Heart left ventricle (tissue), 16 donors: ENCODE measurements around the gene LAMA5. TPM values are rescaled to one million over a fixed set of nuclear protein-coding genes. Genes with fewer than 3 reads are reported as not detected.

Experiments used
- ATAC-seq, 4 donors: fragments of 200-7000 bp; cut with Tn5 transposase; one replicate each; pipeline ENCODE4 v1.9.1; 2020 to 2022; ENCODE audit warnings: moderate library complexity in 4 of 4, mild to moderate bottlenecking in 3 of 4, moderate number of reproducible peaks in 1 of 4
- DNase-seq, 5 donors: peaks; one replicate each; pipeline ENCODE4 v3.0.0-alpha.2; 2020
- H3K27ac ChIP-seq, 12 donors: fragments of 200-600 bp; sonication (generic) in 4 of 12; one replicate each; pipeline versions ENCODE4 v1.5.0 to v1.8.0; 2016 to 2022; ENCODE audit warnings: mild to moderate bottlenecking in 2 of 12
- H3K27me3 ChIP-seq, 9 donors: fragments of 200-600 bp; sonication (generic) in 2 of 9; one replicate each; pipeline versions ENCODE4 v1.5.1 to v1.8.0; 2016 to 2022; ENCODE audit warnings: mild to moderate bottlenecking in 3 of 9
- H3K36me3 ChIP-seq, 9 donors: fragments of 200-600 bp; sonication (generic) in 2 of 9; one replicate each; pipeline versions ENCODE4 v1.5.0 to v1.8.0; 2018 to 2022; ENCODE audit warnings: mild to moderate bottlenecking in 2 of 9
- H3K4me1 ChIP-seq, 12 donors: fragments of 200-600 bp; sonication (generic) in 4 of 12; one replicate each; pipeline versions ENCODE4 v1.5.0 to v1.8.0; 2016 to 2022; ENCODE audit warnings: mild to moderate bottlenecking in 3 of 12
- H3K4me3 ChIP-seq, 12 donors: fragments of 200-600 bp; sonication (generic) in 4 of 12; one replicate each; pipeline versions ENCODE4 v1.5.0 to v1.8.0; 2017 to 2022; ENCODE audit warnings: mild to moderate bottlenecking in 9 of 12, moderate library complexity in 4 of 12
- H3K9me3 ChIP-seq, 12 donors: fragments of 200-600 bp; sonication (generic) in 4 of 12; one replicate each; pipeline versions ENCODE4 v1.5.0 to v1.8.0; 2016 to 2022; ENCODE audit warnings: mild to moderate bottlenecking in 1 of 12
- CTCF ChIP-seq, 12 donors: fragments of 200-600 bp; sonication (generic) in 4 of 12; IDR thresholded peaks; one replicate each; pipeline versions ENCODE4 v1.5.0 to v1.8.0; 2018 to 2022; ENCODE audit warnings: antibody characterized with exemption in 12 of 12, mild to moderate bottlenecking in 5 of 12
- POLR2A ChIP-seq, 2 donors: fragments of 450-650 bp; IDR thresholded peaks; one replicate each; pipeline ENCODE4 v1.6.1; 2017; ENCODE audit warnings: antibody characterized with exemption in 2 of 2, mild to moderate bottlenecking in 2 of 2, moderate library complexity in 2 of 2
- WGBS, 4 donors: extraction: QIAGEN DNeasy Blood & Tissue Kit in 2 of 4; methylation state at CpG; one replicate each; pipeline versions ENCODE4 v1.1.5 to v1.1.7; 2013 to 2018; 5-methylcytosine and 5-hydroxymethylcytosine counted together
- intact Hi-C, 10 donors: fragments of 100-400 bp; cut with DNase I; formaldehyde crosslinking; loops; one replicate each; pipeline versions ENCODE4 v1.11.1 to v1.14.2; 2022
- polyA plus RNA-seq, 2 donors: library from polyadenylated mRNA; stranded (reverse); fragments of 200-250 nt; gene quantifications; one replicate each; pipeline ENCODE4 v1.2.3, GENCODE V29; 2013
- total RNA-seq, 9 donors: library from RNA; depleted of rRNA in 2 of 9; stranded (reverse); fragments of >200 nt in 2 of 9; fragmentation: NEBNext Ultra II Directional in 3 of 9; extraction: Animal tissue kit (Norgen Biotek cat#: 25700) in 3 of 9; gene quantifications; one replicate each; pipeline versions ENCODE4 v1.1.0 to v1.2.4, GENCODE V29; 2016 to 2023
- donor health status: ischemic (EF 13 %, LVEDD 7.1; RV severe dilation, severe dysfunction).
- donor health status: healthy with polysubstance abuse.
- donor health status: DM: no; HTN: yes; CAD: no.
- donor health status: DM: no; HTN: no; CAD: no.
- donor health status: ischemic (EF 25% LVEDD 6.9; RV normal size, moderate dysfunction).
- donor health status: ischemic (EF 25% LVEDD 5.7; RV mildly dilated, moderate dysfunction).
- donor health status: healthy.
- donor health status: DM: yes; HTN: yes; CAD: no.
- donor health status: ischemic (EF 35%, LVEDD 5.7; RV mildly dilated, moderate dysfunction).
- donor health status: nonischemic (EF 11% LVEDD 7.7; RV severe dilation, severe dysfunction).
- donor health status: DM: yes; HTN: yes; CAD: no.
- donor health status: PGD.
- donor health status: ischemic (EF 29% LVEDD 5.4; RV normal size, mild dysfunction).
- donor health status: nonischemic (EF 23%, LVEDD 6.1; RV moderate dilation, normal function).

LAMA5 gene
- total and polyA plus RNA-seq, 11 donors: 57.4 to 128 (median 73.6) TPM

DNA sequence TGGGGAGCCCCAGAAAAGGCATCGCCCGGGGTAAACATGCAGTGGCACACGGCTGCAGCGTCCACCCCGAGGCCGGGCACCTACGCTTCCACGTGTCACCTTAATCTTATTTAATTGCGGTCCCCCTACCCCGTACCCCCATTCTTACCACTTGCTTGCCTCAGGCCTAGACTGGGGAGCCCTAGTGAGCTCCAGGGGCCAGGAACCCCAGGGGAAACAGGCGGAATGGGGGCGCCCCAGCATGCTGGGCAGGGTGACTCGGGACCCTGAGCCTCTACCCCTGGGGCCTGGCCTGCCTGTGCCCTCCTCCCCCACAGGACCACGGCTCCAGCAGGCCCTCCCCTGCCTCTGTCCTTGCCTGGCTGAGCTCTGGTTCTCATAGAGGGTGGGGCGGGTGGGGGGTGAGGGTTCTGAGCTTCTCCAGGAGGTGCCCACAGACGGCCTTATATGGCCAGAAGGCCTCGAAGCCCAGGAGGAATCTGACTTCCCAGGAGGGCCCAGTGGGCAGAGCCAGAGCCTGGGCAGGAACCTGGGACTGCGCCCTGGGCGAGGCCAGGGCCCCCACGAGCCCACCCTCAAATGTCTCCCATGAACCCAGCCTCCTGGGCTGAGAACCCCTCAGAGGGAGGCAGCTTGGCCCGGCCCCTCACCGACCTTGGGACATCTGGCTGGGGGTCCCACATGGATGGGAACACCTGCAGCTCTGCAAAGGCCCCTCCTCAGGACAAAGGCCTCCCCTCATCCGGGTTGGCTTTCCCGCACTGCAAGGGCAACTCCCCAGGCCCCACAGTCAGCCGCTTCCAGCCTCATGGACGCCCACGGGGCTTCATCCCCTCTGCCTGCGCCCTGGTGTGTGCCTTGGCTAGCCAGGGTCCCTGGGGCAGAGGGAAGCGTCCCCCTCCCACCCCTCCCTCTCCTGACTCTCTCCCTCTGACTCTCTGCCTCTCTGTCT is 5.2 kb upstream of the LAMA5 start:
- Histone ChIP-seq H3K9me3 (no peaks in the 10 kb centered on the region), H3K4me3 (no peak overlapping the region), H3K27me3 (peaks cover 0 to 21% (median 0%) of the 10 kb centered on the region in 9 donors), H3K27ac (peak overlapping the region in 2 of 12 donors; percentile 39 to 97), H3K36me3 (no peaks in the 10 kb centered on the region), H3K4me1 (peaks cover 0 to 72% (median 48%) of the 10 kb centered on the region in 12 donors)
- intact Hi-C loops: loop anchor here in 1 of 10 donors (10.0 kb wide), 1 partner anchor 228 kb away; the partner anchor contains the start of genes PSMA7 and SS18L1
- 80 to 85% (median 82%) methylated on average over 21 to 29 of the region's 29 CpGs for WGBS, 4 donors
- no peak for ATAC-seq
- DNase-seq: peak in 1 of 5 donors; percentile 54
- TF ChIP-seq POLR2A (IDR thresholded peaks at IDR 0.05): no peak
- no peak for TF ChIP-seq CTCF (IDR thresholded peaks at IDR 0.05)

DNA sequence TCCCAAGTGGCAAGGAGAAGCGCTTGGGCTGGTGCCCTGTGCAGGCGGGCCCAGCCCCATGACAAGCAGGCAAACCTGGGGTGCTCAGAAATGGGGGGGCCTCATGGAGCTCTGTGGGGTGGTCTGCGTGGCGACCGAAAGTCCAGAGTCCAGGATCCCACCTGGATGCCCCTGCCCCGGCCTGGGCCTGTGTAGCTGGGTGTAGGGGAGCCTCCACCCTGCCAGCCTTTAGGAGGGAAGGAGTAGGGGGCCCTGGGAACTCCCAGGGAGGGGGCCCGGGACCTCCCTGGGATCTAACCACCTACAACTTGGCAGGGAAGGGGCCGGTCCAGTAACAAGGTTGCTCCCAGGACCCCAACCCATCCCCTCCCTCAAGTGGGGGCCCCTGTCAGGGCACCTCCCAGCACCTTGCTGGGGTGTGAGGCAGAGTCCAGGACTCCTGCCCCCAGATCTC is 4.5 kb upstream of the LAMA5 start:
- no peaks in the 10 kb centered on the region for H3K9me3 ChIP-seq
- WGBS, 4 donors: 93 to 95% (median 94%) methylated on average over 5 to 8 of the region's 8 CpGs; no CpG with 5 or more reads in 1 of the 4 donors
- DNase-seq (peak in 1 of 5 donors; percentile 46), ATAC-seq (no peak)
- peaks cover 0 to 71% (median 45%) of the 10 kb centered on the region in 12 donors for H3K4me1 ChIP-seq
- H3K36me3 ChIP-seq: no peaks in the 10 kb centered on the region
- TF ChIP-seq POLR2A (IDR thresholded peaks at IDR 0.05) (no peak), CTCF (IDR thresholded peaks at IDR 0.05) (no peak)
- intact Hi-C loops: loop anchor here in 1 of 10 donors (10.0 kb wide), 1 partner anchor 227 kb away; the partner anchor contains the start of genes PSMA7 and SS18L1
- no peak overlapping the region for H3K4me3 ChIP-seq
- peaks cover 0 to 28% (median 0%) of the 10 kb centered on the region in 9 donors for H3K27me3 ChIP-seq
- H3K27ac ChIP-seq: peak overlapping the region in 1 of 12 donors; percentile 97

DNA sequence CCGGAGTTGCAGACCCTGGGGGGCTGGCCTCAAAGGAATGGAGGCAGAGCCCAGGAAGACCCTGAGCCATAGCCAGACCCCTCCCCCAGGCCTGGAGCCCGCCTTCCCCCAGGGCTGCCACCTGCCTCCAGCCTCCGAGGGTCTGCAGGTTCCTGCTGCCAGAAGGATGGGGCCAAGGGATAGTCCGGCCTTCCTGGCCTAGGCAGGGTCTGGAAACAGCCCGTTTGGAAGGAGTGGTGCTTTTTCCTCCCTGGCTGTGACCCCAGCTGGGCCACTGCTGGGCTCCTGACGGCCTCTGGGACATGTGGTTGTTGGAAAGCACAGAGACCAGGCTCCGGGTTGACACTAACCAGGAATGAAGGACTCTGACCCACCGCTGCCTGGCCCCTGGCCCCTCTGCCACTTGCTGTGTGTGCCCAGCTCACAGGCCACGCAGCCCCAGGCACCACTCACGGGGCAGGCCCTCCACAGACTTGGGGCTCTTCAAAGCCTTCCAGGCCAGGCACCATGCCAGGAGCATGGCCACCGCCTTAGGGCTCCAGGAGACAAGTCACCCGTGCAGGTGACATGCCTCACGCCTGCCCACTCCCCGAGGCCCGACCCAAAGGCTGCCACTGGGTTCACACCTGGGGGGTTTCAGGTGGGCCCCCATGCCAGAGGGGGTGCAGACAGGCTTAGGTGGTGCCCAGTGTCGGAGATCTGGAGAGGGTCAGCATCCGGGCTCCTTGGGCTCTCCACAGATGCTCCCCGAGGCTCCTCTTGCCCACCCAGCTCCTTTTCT is 3.9 kb upstream of the LAMA5 start:
- intact Hi-C loops: loop anchor here in 1 of 10 donors (10.0 kb wide), 1 partner anchor 226 kb away; the partner anchor contains the start of genes PSMA7 and SS18L1
- H3K4me1 ChIP-seq: peaks cover under 1 to 71% (median 44%) of the 10 kb centered on the region in 12 donors
- H3K9me3 ChIP-seq: no peaks in the 10 kb centered on the region
- ATAC-seq: no peak
- DNase-seq: peak in 1 of 5 donors; percentile 63
- H3K27ac ChIP-seq: peak overlapping the region in 7 of 12 donors; percentile 24 to 97 (median 49)
- TF ChIP-seq CTCF (IDR thresholded peaks at IDR 0.05): no peak
- TF ChIP-seq POLR2A (IDR thresholded peaks at IDR 0.05): no peak
- 64 to 73% (median 72%) methylated on average over 8 to 18 of the region's 18 CpGs for WGBS, 4 donors
- H3K36me3 ChIP-seq: no peaks in the 10 kb centered on the region
- H3K27me3 ChIP-seq: peaks cover 0 to 34% (median 0%) of the 10 kb centered on the region in 9 donors
- no peak overlapping the region for H3K4me3 ChIP-seq
